Measurements from ENCODE around the gene ABLIM3. TPM values are rescaled to one million over a fixed set of nuclear protein-coding genes. Genes with fewer than 3 reads are reported as not detected.

The ABLIM3 gene
- total RNA-seq, 1 experiment from 2014 or later: 14.3 TPM

DNA sequence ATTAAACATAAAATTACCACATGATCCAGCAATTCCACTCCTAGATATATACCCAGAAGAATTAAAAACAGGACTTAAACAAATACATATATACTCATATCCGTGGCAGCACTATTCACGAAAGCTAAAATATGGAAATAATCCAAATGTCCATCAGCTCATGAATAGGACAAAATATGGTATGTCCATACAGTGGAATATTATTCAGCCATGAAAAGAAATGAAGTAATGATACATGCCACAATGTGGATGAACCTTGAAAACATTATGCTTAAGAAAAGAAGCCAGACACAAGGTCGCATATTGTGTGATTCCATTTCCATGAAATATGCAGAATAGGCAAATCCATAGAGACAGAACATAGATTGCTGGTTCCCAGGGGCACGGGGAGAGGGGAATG lies 105.6 kb downstream of the ABLIM3 start:
- ChIA-PET CTCF (interaction anchor here (1.3 kb wide), 1 partner anchor 18 kb away, joined by 3 read pairs; no protein-coding TSS in a partner anchor), RAD21 (ENCODE audit: low non-redundant PET in 1 of 2, low total read pairs in 2 of 2, uncharacterized antibody in 2 of 2, unreplicated experiment in 2 of 2) (no interaction called here), POLR2A (no interaction called here)

GRCh38 chr5:149247726-149248125 lies 106.4 kb downstream of the ABLIM3 start:
- H3K4me1 ChIP-seq (ENCODE audit: control insufficient read depth in 1 of 2, insufficient read depth in 2 of 2, low read length in 2 of 2): no peaks in the 10 kb centered on the region
- ChIA-PET RAD21 (ENCODE audit: low non-redundant PET in 1 of 2, low total read pairs in 2 of 2, uncharacterized antibody in 2 of 2, unreplicated experiment in 2 of 2) (no interaction called here), POLR2A (no interaction called here), CTCF (no interaction called here)
- no peak overlapping the region for H3K27ac ChIP-seq (ENCODE audit: low read depth, low read length)
- no peaks in the 10 kb centered on the region for H4K20me1 ChIP-seq (ENCODE audit: insufficient read depth)
- H3K9ac ChIP-seq (ENCODE audit: low read length): no peak overlapping the region
- H3K79me2 ChIP-seq (ENCODE audit: insufficient read depth, low read length): no peaks in the 10 kb centered on the region
- no peak overlapping the region for H3K4me2 ChIP-seq (ENCODE audit: low read length)
- H3K4me3 ChIP-seq (replicated peaks in 1 of 2; ENCODE audit: low read depth in 1 of 2, low read length in 2 of 2): no peak overlapping the region
- no peak for DNase-seq (ENCODE audit: low read depth, low spot score)
- no peaks in the 10 kb centered on the region for H3K9me2 ChIP-seq (ENCODE audit: insufficient read depth)
- no peaks in the 10 kb centered on the region for H3K27me3 ChIP-seq (ENCODE audit: insufficient read depth, low read length)
- H3K36me3 ChIP-seq (ENCODE audit: control insufficient read depth in 1 of 2, insufficient read depth in 2 of 2, low read length in 2 of 2): no peaks in the 10 kb centered on the region
- no peak for ATAC-seq
- BruUV-seq (replicated peaks): no TSS peak
- intact Hi-C loops (cut with micrococcal nuclease): no loop called here
- H2AFZ ChIP-seq (ENCODE audit: low read depth, low read length, poor library complexity, severe bottlenecking): no peak overlapping the region
- no peaks in the 10 kb centered on the region for H3K9me3 ChIP-seq (ENCODE audit: control insufficient read depth in 1 of 2, insufficient read depth in 1 of 2, low read depth in 1 of 2, low read length in 2 of 2)
- TF ChIP-seq RAD21 (IDR thresholded peaks at IDR 0.05; ENCODE audit: low read depth) (no peak), ZNF274 (IDR thresholded peaks at IDR 0.05; ENCODE audit: low read depth, low read length) (no peak), TCF7L2 (IDR thresholded peaks at IDR 0.05; ENCODE audit: borderline replicate concordance, extremely low read depth, insufficient read depth, insufficient read length) (no peak), REST (IDR thresholded peaks at IDR 0.05; ENCODE audit: low read depth) (no peak)
- TF ChIP-seq, protein P1, sequence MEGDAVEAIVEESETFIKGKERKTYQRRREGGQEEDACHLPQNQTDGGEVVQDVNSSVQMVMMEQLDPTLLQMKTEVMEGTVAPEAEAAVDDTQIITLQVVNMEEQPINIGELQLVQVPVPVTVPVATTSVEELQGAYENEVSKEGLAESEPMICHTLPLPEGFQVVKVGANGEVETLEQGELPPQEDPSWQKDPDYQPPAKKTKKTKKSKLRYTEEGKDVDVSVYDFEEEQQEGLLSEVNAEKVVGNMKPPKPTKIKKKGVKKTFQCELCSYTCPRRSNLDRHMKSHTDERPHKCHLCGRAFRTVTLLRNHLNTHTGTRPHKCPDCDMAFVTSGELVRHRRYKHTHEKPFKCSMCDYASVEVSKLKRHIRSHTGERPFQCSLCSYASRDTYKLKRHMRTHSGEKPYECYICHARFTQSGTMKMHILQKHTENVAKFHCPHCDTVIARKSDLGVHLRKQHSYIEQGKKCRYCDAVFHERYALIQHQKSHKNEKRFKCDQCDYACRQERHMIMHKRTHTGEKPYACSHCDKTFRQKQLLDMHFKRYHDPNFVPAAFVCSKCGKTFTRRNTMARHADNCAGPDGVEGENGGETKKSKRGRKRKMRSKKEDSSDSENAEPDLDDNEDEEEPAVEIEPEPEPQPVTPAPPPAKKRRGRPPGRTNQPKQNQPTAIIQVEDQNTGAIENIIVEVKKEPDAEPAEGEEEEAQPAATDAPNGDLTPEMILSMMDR (IDR thresholded peaks at IDR 0.05 in 2 of 3, conservative IDR thresholded peaks at IDR 0.05 in 1 of 3; ENCODE audit: borderline replicate concordance in 1 of 3, insufficient read depth in 1 of 3, low read depth in 2 of 3, low read length in 2 of 3): no peak

More for the DNA sequence above, 105.6 kb downstream of the ABLIM3 start:
- no peaks in the 10 kb centered on the region for H3K9me2 ChIP-seq (ENCODE audit: insufficient read depth)
- ATAC-seq: no peak
- TF ChIP-seq, protein P2, sequence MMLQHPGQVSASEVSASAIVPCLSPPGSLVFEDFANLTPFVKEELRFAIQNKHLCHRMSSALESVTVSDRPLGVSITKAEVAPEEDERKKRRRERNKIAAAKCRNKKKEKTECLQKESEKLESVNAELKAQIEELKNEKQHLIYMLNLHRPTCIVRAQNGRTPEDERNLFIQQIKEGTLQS (IDR thresholded peaks at IDR 0.05): no peak
- TF ChIP-seq ELF1 (IDR thresholded peaks at IDR 0.05; ENCODE audit: borderline replicate concordance, low read depth) (no peak), POLR2A (IDR thresholded peaks at IDR 0.05; ENCODE audit: borderline replicate concordance, extremely low read depth, insufficient read depth, insufficient read length) (no peak), CEBPB (IDR thresholded peaks at IDR 0.05; ENCODE audit: low read depth) (no peak), JUND (IDR thresholded peaks at IDR 0.05) (no peak), EZH2phosphoT487 (IDR thresholded peaks at IDR 0.05; ENCODE audit: borderline replicate concordance) (no peak), EGR1 (IDR thresholded peaks at IDR 0.05; ENCODE audit: low read depth) (no peak), YY1 (IDR thresholded peaks at IDR 0.05; ENCODE audit: extremely low read depth, insufficient replicate concordance, low read depth, low read length) (no peak)
- TF ChIP-seq, protein P1 (IDR thresholded peaks at IDR 0.05 in 2 of 3, conservative IDR thresholded peaks at IDR 0.05 in 1 of 3; ENCODE audit: borderline replicate concordance in 1 of 3, insufficient read depth in 1 of 3, low read depth in 2 of 3, low read length in 2 of 3): no peak
- BruUV-seq (replicated peaks): no TSS peak
- H3K4me3 ChIP-seq (replicated peaks in 1 of 2; ENCODE audit: low read depth in 1 of 2, low read length in 2 of 2): no peak overlapping the region
- H3K9me3 ChIP-seq (ENCODE audit: control insufficient read depth in 1 of 2, insufficient read depth in 1 of 2, low read depth in 1 of 2, low read length in 2 of 2): no peaks in the 10 kb centered on the region
- no peaks in the 10 kb centered on the region for H3K4me1 ChIP-seq (ENCODE audit: control insufficient read depth in 1 of 2, insufficient read depth in 2 of 2, low read length in 2 of 2)
- H3K27ac ChIP-seq (ENCODE audit: low read depth, low read length): no peak overlapping the region
- no peaks in the 10 kb centered on the region for H4K20me1 ChIP-seq (ENCODE audit: insufficient read depth)
- no peak overlapping the region for H3K9ac ChIP-seq (ENCODE audit: low read length)
- H3K27me3 ChIP-seq (ENCODE audit: insufficient read depth, low read length): no peaks in the 10 kb centered on the region
- intact Hi-C loops (cut with micrococcal nuclease): no loop called here
- no peak overlapping the region for H2AFZ ChIP-seq (ENCODE audit: low read depth, low read length, poor library complexity, severe bottlenecking)
- no peaks in the 10 kb centered on the region for H3K79me2 ChIP-seq (ENCODE audit: insufficient read depth, low read length)
- DNase-seq (ENCODE audit: low read depth, low spot score): no peak
- no peak overlapping the region for H3K4me2 ChIP-seq (ENCODE audit: low read length)
- H3K36me3 ChIP-seq (ENCODE audit: control insufficient read depth in 1 of 2, insufficient read depth in 2 of 2, low read length in 2 of 2): no peaks in the 10 kb centered on the region

Measured in HCT116 (cell line).